ENCODE data around the gene CIAPIN1. TPM values are rescaled to one million over a fixed set of nuclear protein-coding genes. Genes with fewer than 3 reads are reported as not detected.

Gene CIAPIN1
- total and polyA plus RNA-seq, 2 of the 8 experiments (the other 6 are each of a cell fraction or from before 2014, with no cell fraction given), result 76.8 to 83.6 TPM

GRCh38 chr16:57391300-57391699 is 55.9 kb downstream of the CIAPIN1 start:
- no peak overlapping the region for H2BK12ac ChIP-seq (ENCODE audit: low read depth, low read length)
- no peak overlapping the region for H2BK5ac ChIP-seq (ENCODE audit: low read depth, low read length)
- H4K20me1 ChIP-seq (replicated peaks in 1 of 2; ENCODE audit: control insufficient read depth in 1 of 2, insufficient read depth in 2 of 2, low read length in 2 of 2), result peaks cover 0 to 8% of the 10 kb centered on the region in 2 experiments
- H2AK5ac ChIP-seq (ENCODE audit: low read depth, low read length), result no peak overlapping the region
- no peak overlapping the region for H2BK15ac ChIP-seq (ENCODE audit: low read length)
- H2BK20ac ChIP-seq (ENCODE audit: low read length), result no peak overlapping the region
- H3K4me3 ChIP-seq (ENCODE audit: extremely low read depth in 1 of 4, insufficient read depth in 2 of 4, low read depth in 3 of 4, low read length in 4 of 4), result no peak overlapping the region
- FAIRE-seq (no peak), DNase-seq (ENCODE audit: low read depth in 1 of 2, low spot score in 2 of 2) (no peak)
- no peak overlapping the region for H3K56ac ChIP-seq (replicated peaks; ENCODE audit: insufficient read length, low read depth, low read length)
- ChIA-PET CTCF (ENCODE audit: partially characterized antibody) (interaction anchor here (1.0 to 12.3 kb wide), 6 partner anchors 10 to 77 kb away, joined by 3 to 71 read pairs (median 4); partner anchors contain the start of genes CCL17 and CX3CL1), POLR2A (ENCODE audit: partially characterized antibody) (no interaction called here)
- H4K8ac ChIP-seq (ENCODE audit: extremely low read depth, insufficient read depth, low read length), result no peak overlapping the region
- H3K79me2 ChIP-seq (ENCODE audit: control insufficient read depth in 1 of 2, insufficient read depth in 2 of 2, low read length in 2 of 2), result no peaks in the 10 kb centered on the region
- H3K27ac ChIP-seq (ENCODE audit: low read depth, low read length), result no peak overlapping the region
- WGBS, 2 experiments (ENCODE audit: extremely low coverage in 1 of 2, insufficient coverage in 1 of 2, insufficient read length in 1 of 2, insufficient replicate concordance in 2 of 2, low coverage in 1 of 2, low lambda C conversion rate in 2 of 2, missing lambda C conversion rate in 1 of 2), result 82% methylated on average over 4 of the region's 4 CpGs; no CpG with 5 or more reads in 1 of the 2 experiments
- H3K23ac ChIP-seq (ENCODE audit: insufficient read length), result no peak overlapping the region
- no peak overlapping the region for H3K4me2 ChIP-seq (ENCODE audit: insufficient read depth in 1 of 2, low read depth in 2 of 2, low read length in 2 of 2)
- H2BK120ac ChIP-seq (replicated peaks; ENCODE audit: low read depth, low read length), result no peak overlapping the region
- no peak overlapping the region for H3K18ac ChIP-seq (ENCODE audit: extremely low read depth, low read length)
- no peak overlapping the region for H3K4ac ChIP-seq (replicated peaks; ENCODE audit: insufficient read length, low read depth, low read length)
- no peak overlapping the region for H4K91ac ChIP-seq (replicated peaks; ENCODE audit: insufficient read length, low read length)
- peaks cover 0 to 2% (median 1%) of the 10 kb centered on the region in 4 experiments; a peak in 1 of 7 replicates for H3K4me1 ChIP-seq (replicated peaks in 1 of 4; ENCODE audit: control insufficient read depth in 3 of 4, insufficient read depth in 4 of 4, low read length in 3 of 4)
- H3K36me3 ChIP-seq (ENCODE audit: control insufficient read depth in 2 of 4, insufficient read depth in 4 of 4, low read length in 3 of 4), result no peaks in the 10 kb centered on the region
- H3K9ac ChIP-seq (replicated peaks in 1 of 4; ENCODE audit: extremely low read depth in 1 of 4, low read depth in 3 of 4, low read length in 3 of 4), result no peak overlapping the region
- no peak overlapping the region for H2AFZ ChIP-seq (ENCODE audit: low read length)
- no peaks in the 10 kb centered on the region for H3K79me1 ChIP-seq (ENCODE audit: low read depth, low read length)
- no peaks in the 10 kb centered on the region; a peak in 1 of 7 replicates for H3K27me3 ChIP-seq (replicated peaks in 1 of 4; ENCODE audit: control insufficient read depth in 3 of 4, extremely low read depth in 1 of 4, insufficient read depth in 3 of 4, low read length in 3 of 4)
- H3K14ac ChIP-seq (ENCODE audit: insufficient read length), result no peak overlapping the region
- H3K23me2 ChIP-seq (ENCODE audit: low read depth, low read length), result peaks cover 6% of the 10 kb centered on the region
- TF ChIP-seq TBP (IDR thresholded peaks at IDR 0.05; ENCODE audit: low read depth, low read length) (no peak), TEAD4 (IDR thresholded peaks at IDR 0.05; ENCODE audit: low read depth, low read length) (no peak), CREB1 (IDR thresholded peaks at IDR 0.05) (no peak), SP4 (IDR thresholded peaks at IDR 0.05; ENCODE audit: low read length) (no peak)
- no peak overlapping the region for H4K5ac ChIP-seq (ENCODE audit: insufficient read length, low read depth, low read length)
- no peaks in the 10 kb centered on the region for H3K9me3 ChIP-seq (ENCODE audit: insufficient read depth in 2 of 2, low read depth in 1 of 2, low read length in 1 of 2)

All from H1 (cell line).